IPS DF 6.9 (cell line): ENCODE measurements around the gene XYLT2.
A peak's percentile ranks its signal among the peaks of the same experiment; 100 is the strongest.

Experiments
- DNase-seq: peaks from one replicate; pipeline ENCODE4 v3.0.0-alpha.2; 2013; ENCODE audit warnings: low read depth, low spot score
- H3K27ac ChIP-seq: one replicate; pipeline ENCODE4 v1.5.1; 2013; ENCODE audit warnings: low read length, control low read depth
- H3K27me3 ChIP-seq: 2 replicates; pipeline ENCODE4 v1.6.1; 2013; ENCODE audit warnings: mild to moderate bottlenecking, low read length; ENCODE audit not compliant: control insufficient read depth, insufficient read depth
- H3K36me3 ChIP-seq: 2 replicates; pipeline ENCODE4 v1.6.1; 2013; ENCODE audit warnings: low read length; ENCODE audit not compliant: control insufficient read depth, insufficient read depth
- H3K4me1 ChIP-seq: 2 replicates; pipeline ENCODE4 v1.6.1; 2013; ENCODE audit warnings: low read length; ENCODE audit not compliant: control insufficient read depth, insufficient read depth
- H3K4me3 ChIP-seq: 2 replicates; pipeline ENCODE4 v1.5.1; 2013; ENCODE audit warnings: mild to moderate bottlenecking, low read length
- H3K9me3 ChIP-seq: 2 replicates; pipeline ENCODE4 v1.6.1; 2013; ENCODE audit warnings: low read length, inconsistent platforms; ENCODE audit not compliant: control insufficient read depth, insufficient read depth
- WGBS: extraction: QIAGEN DNeasy Blood & Tissue Kit; methylation state at CpG from one replicate; pipeline ENCODE4 v1.1.7; 2013; ENCODE audit warnings: mixed read lengths, missing lambda C conversion rate; ENCODE audit not compliant: insufficient read length, insufficient coverage; 5-methylcytosine and 5-hydroxymethylcytosine counted together

The XYLT2 gene

GRCh38 chr17:50358177-50358576 is 12.3 kb downstream of the XYLT2 start:
- Histone ChIP-seq H3K4me3 (no peak overlapping the region), H3K4me1 (no peaks in the 10 kb centered on the region; the same call in 1 of the 2 replicates), H3K36me3 (peaks cover 46% of the 10 kb centered on the region), H3K27ac (no peak overlapping the region), H3K9me3 (no peaks in the 10 kb centered on the region), H3K27me3 (no peaks in the 10 kb centered on the region)
- no peak for DNase-seq
- WGBS = no CpG with 5 or more reads among the region's 17 CpGs

- no peak overlapping the region for H3K27ac ChIP-seq
- no CpG with 5 or more reads among the region's 5 CpGs for WGBS
- no peaks in the 10 kb centered on the region for H3K9me3 ChIP-seq
- no peak overlapping the region for H3K4me3 ChIP-seq
- no peaks in the 10 kb centered on the region for H3K27me3 ChIP-seq
- H3K4me1 ChIP-seq = no peaks in the 10 kb centered on the region; the same call in 1 of the 2 replicates
- H3K36me3 ChIP-seq = peaks cover 41% of the 10 kb centered on the region
- no peak for DNase-seq
Measured at GRCh38 chr17:50359005-50359699, 13.2 kb downstream of the XYLT2 start.

- H3K27me3 ChIP-seq = no peaks in the 10 kb centered on the region
- no CpG with 5 or more reads among the region's 14 CpGs for WGBS
- no peak for DNase-seq
- H3K9me3 ChIP-seq = no peaks in the 10 kb centered on the region
- peaks cover 34% of the 10 kb centered on the region for H3K36me3 ChIP-seq
- no peaks in the 10 kb centered on the region; the same call in 1 of the 2 replicates for H3K4me1 ChIP-seq
- H3K4me3 ChIP-seq = no peak overlapping the region
- no peak overlapping the region for H3K27ac ChIP-seq
Measured at GRCh38 chr17:50359998-50360461, 14.1 kb downstream of the XYLT2 start.

- H3K27ac ChIP-seq = no peak overlapping the region
- no peak for DNase-seq
- H3K4me1 ChIP-seq = no peaks in the 10 kb centered on the region; the same call in 1 of the 2 replicates
- no peaks in the 10 kb centered on the region for H3K27me3 ChIP-seq
- peaks cover 32% of the 10 kb centered on the region for H3K36me3 ChIP-seq
- H3K4me3 ChIP-seq = no peak overlapping the region
- H3K9me3 ChIP-seq = no peaks in the 10 kb centered on the region
- WGBS = no CpG with 5 or more reads among the region's 11 CpGs
Measured at GRCh38 chr17:50360486-50361115, 14.7 kb downstream of the XYLT2 start.

GRCh38 chr17:50361561-50362480 is 15.9 kb downstream of the XYLT2 start:
- H3K36me3 ChIP-seq = peaks cover 21% of the 10 kb centered on the region
- H3K9me3 ChIP-seq = no peaks in the 10 kb centered on the region
- H3K27me3 ChIP-seq = no peaks in the 10 kb centered on the region
- peak; percentile 73 for DNase-seq
- no peak overlapping the region for H3K4me3 ChIP-seq
- no peaks in the 10 kb centered on the region; the same call in 1 of the 2 replicates for H3K4me1 ChIP-seq
- WGBS = no CpG with 5 or more reads among the region's 11 CpGs
- H3K27ac ChIP-seq = no peak overlapping the region

GRCh38 chr17:50362661-50363060 is 16.7 kb downstream of the XYLT2 start:
- H3K4me3 ChIP-seq = no peak overlapping the region
- no CpG with 5 or more reads among the region's 7 CpGs for WGBS
- H3K27me3 ChIP-seq = no peaks in the 10 kb centered on the region
- no peaks in the 10 kb centered on the region; the same call in 1 of the 2 replicates for H3K4me1 ChIP-seq
- H3K9me3 ChIP-seq = no peaks in the 10 kb centered on the region
- no peak overlapping the region for H3K27ac ChIP-seq
- no peak for DNase-seq
- peaks cover 21% of the 10 kb centered on the region for H3K36me3 ChIP-seq

GRCh38 chr17:50363217-50364060 is 17.5 kb downstream of the XYLT2 start:
- no CpG with 5 or more reads among the region's 8 CpGs for WGBS
- Histone ChIP-seq H3K27ac (no peak overlapping the region), H3K27me3 (no peaks in the 10 kb centered on the region), H3K4me1 (no peaks in the 10 kb centered on the region; the same call in 1 of the 2 replicates), H3K36me3 (peaks cover 24% of the 10 kb centered on the region), H3K4me3 (no peak overlapping the region), H3K9me3 (no peaks in the 10 kb centered on the region)
- peak; percentile 91 for DNase-seq

GRCh38 chr17:50364061-50364458 is 18.1 kb downstream of the XYLT2 start:
- Histone ChIP-seq H3K4me1 (no peaks in the 10 kb centered on the region; the same call in 1 of the 2 replicates), H3K27me3 (no peaks in the 10 kb centered on the region), H3K9me3 (no peaks in the 10 kb centered on the region), H3K27ac (no peak overlapping the region), H3K36me3 (peaks cover 19% of the 10 kb centered on the region), H3K4me3 (no peak overlapping the region)
- no peak for DNase-seq
- WGBS = no CpG with 5 or more reads among the region's 4 CpGs

GRCh38 chr17:50364715-50365114 is 18.8 kb downstream of the XYLT2 start:
- Histone ChIP-seq H3K4me1 (no peaks in the 10 kb centered on the region; the same call in 1 of the 2 replicates), H3K27ac (no peak overlapping the region), H3K9me3 (no peaks in the 10 kb centered on the region), H3K27me3 (no peaks in the 10 kb centered on the region), H3K36me3 (peaks cover 16% of the 10 kb centered on the region), H3K4me3 (no peak overlapping the region)
- DNase-seq = no peak
- no CpG with 5 or more reads among the region's 9 CpGs for WGBS
